ENCODE data around the gene FASN. TPM values are rescaled to one million over a fixed set of nuclear protein-coding genes. Genes with fewer than 3 reads are reported as not detected.
A peak's percentile ranks its signal among the peaks of the same experiment; 100 is the strongest.

FASN gene
- total RNA-seq, 2 experiments from 2014 or later: 111 to 364 TPM

DNA sequence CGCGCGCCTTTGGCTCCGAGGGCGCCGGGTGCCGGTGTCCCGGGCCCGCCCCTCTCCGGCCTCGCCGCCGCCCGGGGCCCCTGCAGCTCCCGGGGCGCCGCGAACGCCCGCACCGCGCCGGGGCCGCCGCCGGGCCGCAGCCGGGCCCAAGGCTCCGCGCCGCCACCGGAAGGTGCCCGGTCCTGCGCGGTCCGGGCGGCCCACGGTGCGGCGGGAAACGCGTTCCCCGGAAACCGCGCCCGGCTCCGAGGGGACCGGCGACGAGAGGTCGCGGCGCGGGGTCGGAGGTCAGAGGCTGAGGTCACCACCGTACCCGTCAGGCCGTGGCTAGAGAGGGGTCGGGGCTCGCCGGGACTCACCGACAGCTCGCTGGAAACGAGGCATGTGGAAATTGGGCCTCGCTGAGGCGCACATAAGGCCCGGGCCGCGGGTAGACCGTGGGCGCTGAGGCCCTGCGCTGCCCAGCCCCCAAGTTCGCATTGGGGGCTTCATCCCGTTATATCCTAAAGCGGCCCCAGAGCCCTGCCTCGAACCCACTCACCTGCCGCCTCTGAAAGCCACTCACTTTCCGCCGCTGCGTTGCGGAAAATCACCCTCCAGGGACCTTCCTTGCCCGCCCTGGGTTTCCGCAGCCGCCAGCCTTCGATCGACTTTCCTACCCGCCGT lies 32.3 kb downstream of the FASN start, which contains the start of gene DUS1L:
TSS of gene DUS1L (minus strand) at position 167 of the 666 bp plus-strand sequence. CDS start 745 bp downstream, outside the sequence.
- TSS peak; percentile 95 for BruUV-seq (replicated peaks)
- peak; percentile 84 for DNase-seq (ENCODE audit: low spot score)
- Histone ChIP-seq H3K79me2 (ENCODE audit: insufficient read depth, low read depth, low read length) (peaks cover 18% of the 10 kb centered on the region; the same call in 1 of the 2 replicates), H3K27ac (ENCODE audit: low read depth, low read length, poor library complexity, severe bottlenecking) (peak within 1 kb of the TSS; percentile 42), H2AFZ (ENCODE audit: low read length) (peak within 1 kb of the TSS; percentile 78), H3K4me2 (ENCODE audit: low read length) (peak within 1 kb of the TSS; percentile 96), H3K4me1 (ENCODE audit: insufficient read depth, low read length, poor library complexity, severe bottlenecking) (peaks cover 19% of the 10 kb centered on the region), H3K36me3 (ENCODE audit: insufficient read depth, low read length) (peaks cover 34% of the 10 kb centered on the region), H4K20me1 (ENCODE audit: insufficient read depth, low read length) (no peaks in the 10 kb centered on the region; the same call in 1 of the 2 replicates), H3K9me3 (ENCODE audit: low read length) (no peaks in the 10 kb centered on the region), H3K4me3 (ENCODE audit: low read depth, low read length, poor library complexity, severe bottlenecking) (peak within 1 kb of the TSS; percentile 97), H3K9me2 (ENCODE audit: insufficient read depth, low read length) (no peaks in the 10 kb centered on the region)
- POLR2A ChIA-PET: interaction anchor here (0.8 to 1.0 kb wide), 3 partner anchors 11 to 40 kb away, joined by 3 to 5 read pairs (median 3); no protein-coding TSS in a partner anchor
- intact Hi-C loops (cut with micrococcal nuclease; ENCODE audit: unreplicated experiment): no loop called here
- no peak for TF ChIP-seq EZH2phosphoT487 (IDR thresholded peaks at IDR 0.05; ENCODE audit: borderline replicate concordance, low read depth, low read length)
- TF ChIP-seq, protein P1, sequence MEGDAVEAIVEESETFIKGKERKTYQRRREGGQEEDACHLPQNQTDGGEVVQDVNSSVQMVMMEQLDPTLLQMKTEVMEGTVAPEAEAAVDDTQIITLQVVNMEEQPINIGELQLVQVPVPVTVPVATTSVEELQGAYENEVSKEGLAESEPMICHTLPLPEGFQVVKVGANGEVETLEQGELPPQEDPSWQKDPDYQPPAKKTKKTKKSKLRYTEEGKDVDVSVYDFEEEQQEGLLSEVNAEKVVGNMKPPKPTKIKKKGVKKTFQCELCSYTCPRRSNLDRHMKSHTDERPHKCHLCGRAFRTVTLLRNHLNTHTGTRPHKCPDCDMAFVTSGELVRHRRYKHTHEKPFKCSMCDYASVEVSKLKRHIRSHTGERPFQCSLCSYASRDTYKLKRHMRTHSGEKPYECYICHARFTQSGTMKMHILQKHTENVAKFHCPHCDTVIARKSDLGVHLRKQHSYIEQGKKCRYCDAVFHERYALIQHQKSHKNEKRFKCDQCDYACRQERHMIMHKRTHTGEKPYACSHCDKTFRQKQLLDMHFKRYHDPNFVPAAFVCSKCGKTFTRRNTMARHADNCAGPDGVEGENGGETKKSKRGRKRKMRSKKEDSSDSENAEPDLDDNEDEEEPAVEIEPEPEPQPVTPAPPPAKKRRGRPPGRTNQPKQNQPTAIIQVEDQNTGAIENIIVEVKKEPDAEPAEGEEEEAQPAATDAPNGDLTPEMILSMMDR (conservative IDR thresholded peaks at IDR 0.05; ENCODE audit: low read length): no peak
- CTCF ChIA-PET (ENCODE audit: unreplicated experiment): no interaction called here

GRCh38 chr17:82065193-82065637 lies 32.8 kb downstream of the FASN start:
- Histone ChIP-seq H3K4me1 (ENCODE audit: insufficient read depth, low read length, poor library complexity, severe bottlenecking) (peaks cover 19% of the 10 kb centered on the region), H3K36me3 (ENCODE audit: insufficient read depth, low read length) (peaks cover 40% of the 10 kb centered on the region), H3K9me2 (ENCODE audit: insufficient read depth, low read length) (no peaks in the 10 kb centered on the region), H4K20me1 (ENCODE audit: insufficient read depth, low read length) (no peaks in the 10 kb centered on the region; the same call in 1 of the 2 replicates), H3K4me2 (ENCODE audit: low read length) (peak overlapping the region; percentile 96), H3K4me3 (ENCODE audit: low read depth, low read length, poor library complexity, severe bottlenecking) (peak overlapping the region; percentile 97), H3K27ac (ENCODE audit: low read depth, low read length, poor library complexity, severe bottlenecking) (peak overlapping the region; percentile 42), H3K79me2 (ENCODE audit: insufficient read depth, low read depth, low read length) (peaks cover 18% of the 10 kb centered on the region; the same call in 1 of the 2 replicates), H2AFZ (ENCODE audit: low read length) (no peak overlapping the region), H3K9me3 (ENCODE audit: low read length) (no peaks in the 10 kb centered on the region)
- no peak for DNase-seq (ENCODE audit: low spot score)
- no TSS peak for BruUV-seq (replicated peaks)
- ChIA-PET POLR2A (no interaction called here), CTCF (ENCODE audit: unreplicated experiment) (interaction anchor here (0.9 kb wide), 1 partner anchor 28 kb away, joined by 3 read pairs; the partner anchor contains the start of gene DCXR)
- TF ChIP-seq EZH2phosphoT487 (IDR thresholded peaks at IDR 0.05; ENCODE audit: borderline replicate concordance, low read depth, low read length): no peak
- TF ChIP-seq, protein P1 (conservative IDR thresholded peaks at IDR 0.05; ENCODE audit: low read length): 0 out of 2 replicates have a peak, but pooled peaks have one; percentile 13
- intact Hi-C loops (cut with micrococcal nuclease; ENCODE audit: unreplicated experiment): no loop called here
